Measurements from ENCODE around the gene PSMD11. TPM values are rescaled to one million over a fixed set of nuclear protein-coding genes. Genes with fewer than 3 reads are reported as not detected.
"Not testable (repeated sequence)": the region's sequence is repeated elsewhere in the genome, so short reads cannot be mapped to it uniquely, and the experiment has no call there.

The PSMD11 gene
- 139 and 156 TPM in 2 replicates for total RNA-seq
- long read RNA-seq, full-length matches to known transcripts = 828 of 856 reads
- long read RNA-seq, partial matches to known transcripts = 4 of 856 reads
- long read RNA-seq, other reads (novel, unspliced or antisense) = 24 of 856 reads

DNA sequence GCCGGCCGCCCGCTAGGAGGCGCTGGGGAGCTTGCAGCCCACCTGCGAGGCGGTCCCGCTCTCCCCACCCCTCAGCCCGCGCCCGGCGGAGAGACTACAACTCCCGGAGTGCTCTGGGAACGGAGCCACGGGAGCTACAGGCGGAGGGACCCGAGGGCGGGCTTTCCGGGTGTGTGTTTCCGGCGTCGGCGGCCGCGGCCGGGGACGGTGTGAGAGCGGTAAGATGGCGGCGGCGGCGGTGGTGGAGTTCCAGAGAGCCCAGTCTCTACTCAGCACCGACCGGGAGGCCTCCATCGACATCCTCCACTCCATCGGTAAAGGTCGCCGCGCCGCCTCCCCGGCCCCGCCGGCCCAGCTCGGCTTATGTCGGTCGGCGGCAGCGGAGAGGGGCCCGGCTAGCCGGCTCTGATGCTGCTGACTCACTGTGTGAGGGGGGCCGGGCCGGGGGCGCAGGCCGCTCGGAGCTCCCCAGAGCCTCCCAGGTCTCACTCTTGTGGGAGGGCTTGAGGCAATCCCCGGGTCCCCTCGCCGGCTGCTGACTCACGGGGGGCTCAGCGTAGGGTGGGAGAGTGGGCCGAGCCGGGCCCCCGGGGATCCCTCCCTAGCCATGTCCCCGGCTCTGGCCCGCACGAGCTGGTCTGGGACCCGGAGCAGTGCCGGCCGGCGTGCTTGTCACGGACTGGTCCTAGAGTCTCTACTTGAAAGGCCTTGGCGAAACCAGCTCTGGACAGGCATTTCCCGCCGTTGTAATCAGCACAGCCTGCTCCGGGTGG, at the start of gene PSMD11:
Gene PSMD11, plus strand, starts transcription at position 210 of the 773 bp plus-strand sequence. Its CDS starts 14 bp downstream, at position 224.
- DNase-seq (ENCODE audit: low read depth, low spot score) = peak; percentile 98
- Mint-ChIP-seq H3K4me3 (peak within 1 kb of the TSS; percentile 92), H3K27me3 (ENCODE audit: low read depth) (peaks cover 16% of the 10 kb centered on the region), H3K4me1 (peaks cover 27% of the 10 kb centered on the region), H3K36me3 (ENCODE audit: low read depth) (peaks cover 2% of the 10 kb centered on the region), H3K9me3 (no peaks in the 10 kb centered on the region), H3K27ac (ENCODE audit: unreplicated experiment) (peak within 1 kb of the TSS; percentile 25)
- TF ChIP-seq, protein P1, sequence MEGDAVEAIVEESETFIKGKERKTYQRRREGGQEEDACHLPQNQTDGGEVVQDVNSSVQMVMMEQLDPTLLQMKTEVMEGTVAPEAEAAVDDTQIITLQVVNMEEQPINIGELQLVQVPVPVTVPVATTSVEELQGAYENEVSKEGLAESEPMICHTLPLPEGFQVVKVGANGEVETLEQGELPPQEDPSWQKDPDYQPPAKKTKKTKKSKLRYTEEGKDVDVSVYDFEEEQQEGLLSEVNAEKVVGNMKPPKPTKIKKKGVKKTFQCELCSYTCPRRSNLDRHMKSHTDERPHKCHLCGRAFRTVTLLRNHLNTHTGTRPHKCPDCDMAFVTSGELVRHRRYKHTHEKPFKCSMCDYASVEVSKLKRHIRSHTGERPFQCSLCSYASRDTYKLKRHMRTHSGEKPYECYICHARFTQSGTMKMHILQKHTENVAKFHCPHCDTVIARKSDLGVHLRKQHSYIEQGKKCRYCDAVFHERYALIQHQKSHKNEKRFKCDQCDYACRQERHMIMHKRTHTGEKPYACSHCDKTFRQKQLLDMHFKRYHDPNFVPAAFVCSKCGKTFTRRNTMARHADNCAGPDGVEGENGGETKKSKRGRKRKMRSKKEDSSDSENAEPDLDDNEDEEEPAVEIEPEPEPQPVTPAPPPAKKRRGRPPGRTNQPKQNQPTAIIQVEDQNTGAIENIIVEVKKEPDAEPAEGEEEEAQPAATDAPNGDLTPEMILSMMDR (conservative IDR thresholded peaks at IDR 0.05) = peak; percentile 97

DNA sequence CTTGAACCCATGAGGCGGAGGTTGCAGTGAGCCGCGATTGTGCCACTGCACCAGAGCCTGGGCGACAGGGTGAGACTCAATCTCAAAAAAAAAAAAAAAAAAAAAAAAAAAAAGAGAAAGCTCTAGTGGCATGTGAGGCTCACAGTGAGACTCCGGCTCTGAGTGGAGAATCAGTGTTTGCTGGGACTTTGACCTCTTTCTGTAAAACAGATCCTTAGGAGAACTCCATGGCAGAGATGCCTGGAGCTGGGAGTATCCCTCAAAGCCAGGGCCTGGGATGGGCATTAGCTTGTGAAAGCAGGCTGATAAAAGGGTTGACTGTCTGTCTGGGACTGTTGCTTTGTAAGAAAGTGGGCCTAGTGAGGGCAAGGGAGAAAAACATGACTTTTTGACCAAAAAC, 48.0 kb upstream of the PSMD11 start:
- peaks cover 4% of the 10 kb centered on the region for H3K4me1 Mint-ChIP-seq
- no peaks in the 10 kb centered on the region for H3K9me3 Mint-ChIP-seq
- H3K36me3 Mint-ChIP-seq (ENCODE audit: low read depth) = peaks cover 4% of the 10 kb centered on the region
- TF ChIP-seq, protein P1 (conservative IDR thresholded peaks at IDR 0.05) = no peak
- no peak overlapping the region for H3K4me3 Mint-ChIP-seq
- H3K27me3 Mint-ChIP-seq (ENCODE audit: low read depth) = no peaks in the 10 kb centered on the region
- no peak overlapping the region for H3K27ac Mint-ChIP-seq (ENCODE audit: unreplicated experiment)
- DNase-seq (ENCODE audit: low read depth, low spot score) = no peak

DNA sequence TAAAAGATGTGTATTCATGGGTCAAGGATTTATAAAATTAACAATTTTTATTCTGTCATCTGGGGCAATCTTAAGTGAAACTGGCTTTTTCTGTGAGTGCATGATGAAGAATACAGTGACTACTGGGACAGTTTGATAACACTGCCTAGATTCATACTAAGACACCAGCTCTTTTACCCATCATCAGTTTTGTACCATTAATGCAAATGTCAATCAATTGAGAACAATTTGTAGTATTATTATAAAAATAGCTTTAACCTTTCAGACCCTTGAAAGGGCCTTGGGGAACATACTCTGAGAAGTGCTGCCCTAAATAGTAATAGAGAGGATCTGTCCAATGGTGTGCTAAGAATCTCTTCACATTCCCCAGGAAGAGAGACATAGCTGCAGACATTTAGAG, 45.4 kb upstream of the PSMD11 start:
- TF ChIP-seq, protein P1 (conservative IDR thresholded peaks at IDR 0.05) = no peak
- Mint-ChIP-seq H3K36me3 (ENCODE audit: low read depth) (no peaks in the 10 kb centered on the region), H3K4me3 (no peak overlapping the region), H3K9me3 (no peaks in the 10 kb centered on the region), H3K27me3 (ENCODE audit: low read depth) (no peaks in the 10 kb centered on the region), H3K27ac (ENCODE audit: unreplicated experiment) (no peak overlapping the region), H3K4me1 (peaks cover 4% of the 10 kb centered on the region)
- DNase-seq (ENCODE audit: low read depth, low spot score) = no peak

DNA sequence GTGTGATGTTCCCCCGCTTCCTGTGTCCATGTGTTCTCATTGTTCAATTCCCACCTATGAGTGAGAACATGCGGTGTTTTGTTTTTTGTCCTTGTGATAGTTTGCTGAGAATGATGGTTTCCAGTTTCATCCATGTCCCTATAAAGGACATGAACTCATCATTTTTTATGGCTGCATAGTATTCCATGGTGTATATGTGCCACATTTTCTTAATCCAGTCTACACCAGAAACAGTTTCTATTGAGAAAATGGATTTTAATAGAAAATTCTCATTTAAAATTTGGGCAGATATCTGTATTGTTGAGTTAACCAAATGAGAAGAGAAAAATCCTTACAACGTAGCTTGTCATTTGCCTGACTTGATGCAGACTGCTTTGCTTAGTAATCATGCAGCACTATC, 34.2 kb upstream of the PSMD11 start:
- not testable (repeated sequence) for H3K4me3 Mint-ChIP-seq; H3K36me3 Mint-ChIP-seq (ENCODE audit: low read depth); H3K4me1 Mint-ChIP-seq; H3K27ac Mint-ChIP-seq (ENCODE audit: unreplicated experiment); H3K27me3 Mint-ChIP-seq (ENCODE audit: low read depth); H3K9me3 Mint-ChIP-seq; DNase-seq (ENCODE audit: low read depth, low spot score)

DNA sequence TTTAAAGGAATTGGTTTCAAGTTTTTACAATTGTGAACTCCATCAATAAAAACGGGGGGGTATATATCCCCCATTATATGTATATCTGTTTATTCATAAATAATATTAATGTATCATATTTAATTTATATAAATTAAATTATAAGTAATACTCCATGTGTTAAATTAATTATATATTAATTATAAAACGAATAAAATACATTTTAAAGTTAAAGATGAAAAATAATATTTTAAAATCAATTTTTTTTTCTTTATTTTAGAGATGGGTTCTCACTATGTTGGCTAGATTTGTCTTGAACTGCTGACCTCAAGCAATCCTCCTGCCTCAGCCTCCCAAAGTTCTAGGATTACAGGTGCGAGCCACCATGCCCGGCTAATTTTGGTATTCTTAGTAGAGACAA, 17.4 kb upstream of the PSMD11 start:
- TF ChIP-seq, protein P1 (conservative IDR thresholded peaks at IDR 0.05) = no peak
- H3K4me1 Mint-ChIP-seq = no peaks in the 10 kb centered on the region
- no peaks in the 10 kb centered on the region for H3K27me3 Mint-ChIP-seq (ENCODE audit: low read depth)
- H3K27ac Mint-ChIP-seq (ENCODE audit: unreplicated experiment) = no peak overlapping the region
- peaks cover 13% of the 10 kb centered on the region for H3K9me3 Mint-ChIP-seq
- H3K4me3 Mint-ChIP-seq = no peak overlapping the region
- DNase-seq (ENCODE audit: low read depth, low spot score) = no peak
- peaks cover 8% of the 10 kb centered on the region for H3K36me3 Mint-ChIP-seq (ENCODE audit: low read depth)

DNA sequence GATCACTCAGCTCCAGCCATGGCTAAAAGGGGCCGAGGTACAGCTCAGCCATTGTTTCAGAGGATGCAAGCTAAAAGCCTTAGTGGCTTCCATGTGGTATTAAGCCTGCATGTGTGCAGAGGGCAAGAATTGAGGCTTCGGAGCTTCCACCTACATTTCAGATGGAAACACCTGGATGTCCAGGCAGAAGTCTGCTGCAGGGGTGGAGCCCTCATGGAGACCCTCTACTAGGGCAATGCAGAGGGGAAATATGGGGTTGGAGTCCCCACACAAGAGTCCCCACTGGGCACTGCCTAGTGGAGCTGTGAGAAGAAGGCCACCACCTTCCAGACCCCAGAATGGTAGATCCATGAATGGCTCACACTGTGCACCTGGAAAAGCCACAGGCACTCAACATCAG, 14.7 kb upstream of the PSMD11 start:
- Mint-ChIP-seq H3K4me1 (no peaks in the 10 kb centered on the region), H3K36me3 (ENCODE audit: low read depth) (peaks cover 8% of the 10 kb centered on the region), H3K4me3 (no peak overlapping the region), H3K27me3 (ENCODE audit: low read depth) (no peaks in the 10 kb centered on the region), H3K27ac (ENCODE audit: unreplicated experiment) (no peak overlapping the region), H3K9me3 (peaks cover 13% of the 10 kb centered on the region)
- no peak for DNase-seq (ENCODE audit: low read depth, low spot score)
- TF ChIP-seq, protein P1 (conservative IDR thresholded peaks at IDR 0.05) = no peak
